ENCODE measurements around the gene HBP1. TPM values are rescaled to one million over a fixed set of nuclear protein-coding genes. Genes with fewer than 3 reads are reported as not detected.
A peak's percentile ranks its signal among the peaks of the same experiment; 100 is the strongest.
"Not testable (repeated sequence)": the region's sequence is repeated elsewhere in the genome, so short reads cannot be mapped to it uniquely, and the experiment has no call there.

The HBP1 gene
- 139 TPM for total RNA-seq

- DNase-seq = peak; percentile 100
Measured at GRCh38 chr7:107168233-107169119, at the start of gene HBP1. TSS of gene HBP1 (plus strand) at chr7:107169003. CDS start at chr7:107179894, 10,891 bp downstream.

GRCh38 chr7:107119376-107120105 is 49.3 kb upstream of the HBP1 start:
- no peak for DNase-seq

- peak; percentile 22 for DNase-seq
Measured at GRCh38 chr7:107122486-107122911, 46.3 kb upstream of the HBP1 start.

- DNase-seq = no peak
Measured at GRCh38 chr7:107123392-107123791, 45.4 kb upstream of the HBP1 start.

GRCh38 chr7:107125475-107125874 is 43.3 kb upstream of the HBP1 start:
- DNase-seq = no peak

GRCh38 chr7:107128217-107128616 is 40.6 kb upstream of the HBP1 start:
- DNase-seq = no peak

- DNase-seq = no peak
Measured at GRCh38 chr7:107128748-107129147, 40.1 kb upstream of the HBP1 start.

- DNase-seq = no peak
Measured at GRCh38 chr7:107130487-107131220, 38.1 kb upstream of the HBP1 start.

- no peak for DNase-seq
Measured at GRCh38 chr7:107133396-107133795, 35.4 kb upstream of the HBP1 start.

- no peak for DNase-seq
Measured at GRCh38 chr7:107138696-107139420, 29.9 kb upstream of the HBP1 start.

GRCh38 chr7:107143875-107144274 is 24.9 kb upstream of the HBP1 start:
- not testable (repeated sequence) for DNase-seq

- DNase-seq = no peak
Measured at GRCh38 chr7:107145067-107145838, 23.6 kb upstream of the HBP1 start.

- peak; percentile 43 for DNase-seq
Measured at GRCh38 chr7:107147464-107148393, 21.1 kb upstream of the HBP1 start.

GRCh38 chr7:107148721-107149120 is 20.1 kb upstream of the HBP1 start:
- no peak for DNase-seq

- no peak for DNase-seq
Measured at GRCh38 chr7:107149863-107150262, 18.9 kb upstream of the HBP1 start.

- DNase-seq = peak; percentile 91
Measured at GRCh38 chr7:107150375-107151073, 18.3 kb upstream of the HBP1 start.

- DNase-seq = no peak
Measured at GRCh38 chr7:107151538-107151937, 17.3 kb upstream of the HBP1 start.

GRCh38 chr7:107152011-107152410 is 16.8 kb upstream of the HBP1 start:
- DNase-seq = no peak

- DNase-seq = no peak
Measured at GRCh38 chr7:107154826-107155225, 14.0 kb upstream of the HBP1 start.

All from tongue (tissue), 2 donors.